ENCODE results near the gene MSL1.

DNA sequence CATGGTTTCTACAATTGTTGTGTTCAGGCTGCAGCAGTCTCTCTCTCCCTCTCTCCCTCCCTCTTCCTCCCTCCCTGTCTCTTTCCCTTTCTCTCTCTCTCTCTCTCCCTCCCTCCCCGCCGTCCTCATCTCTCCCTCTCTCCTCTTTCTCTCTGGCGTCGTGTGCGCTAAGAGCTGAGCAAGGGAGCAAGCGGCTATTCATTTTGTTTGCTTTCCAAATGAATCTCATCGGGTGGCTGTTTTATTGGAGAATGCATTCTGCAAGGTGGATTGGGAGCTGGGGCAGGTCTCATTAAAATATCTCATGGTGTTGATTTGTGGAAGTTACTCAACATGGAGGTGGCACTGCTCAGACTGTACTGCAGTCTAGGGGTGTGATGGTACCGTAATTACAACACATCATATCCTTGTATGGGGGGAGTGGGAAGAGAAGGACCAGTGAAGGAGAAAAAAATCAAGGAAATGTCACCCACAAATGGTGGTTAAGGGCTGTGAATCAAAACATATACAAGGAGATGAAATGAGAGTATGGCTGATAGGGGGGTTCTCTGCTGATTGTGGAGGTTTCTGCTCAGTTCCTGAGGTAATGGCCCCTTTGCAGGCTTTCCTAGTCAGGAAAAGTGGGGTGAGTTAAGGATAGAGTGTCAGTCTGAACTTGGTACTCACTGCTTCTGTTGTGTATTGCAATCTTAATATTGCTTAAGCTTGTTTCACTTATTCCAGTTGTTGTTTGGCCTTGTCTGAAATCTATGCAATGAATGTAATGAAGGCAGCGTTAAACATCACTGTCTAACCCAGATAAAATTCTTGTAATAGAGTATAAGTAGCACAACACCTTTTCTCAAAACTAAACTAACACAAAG lies 2.7 kb downstream of the MSL1 start:
- no peak for TF ChIP-seq SP3 (tag by site-specific recombination; IDR thresholded peaks at IDR 0.05)
- no peak for TF ChIP-seq CTCF (tag by site-specific recombination; IDR thresholded peaks at IDR 0.05)
- TF ChIP-seq ZNF580 (tag by site-specific recombination; IDR thresholded peaks at IDR 0.05): no peak
- TF ChIP-seq YY2 (tag by site-specific recombination; IDR thresholded peaks at IDR 0.05): no peak
- TF ChIP-seq GLI4 (tag by site-specific recombination; IDR thresholded peaks at IDR 0.05): no peak
- TF ChIP-seq ZNF274 (IDR thresholded peaks at IDR 0.05; ENCODE audit: low read length): no peak
- no peak for TF ChIP-seq ZNF274 (tag by site-specific recombination; IDR thresholded peaks at IDR 0.05; ENCODE audit: borderline replicate concordance)
- no peak for TF ChIP-seq REPIN1 (tag by site-specific recombination; IDR thresholded peaks at IDR 0.05; ENCODE audit: low read depth)
- TF ChIP-seq, protein P1, sequence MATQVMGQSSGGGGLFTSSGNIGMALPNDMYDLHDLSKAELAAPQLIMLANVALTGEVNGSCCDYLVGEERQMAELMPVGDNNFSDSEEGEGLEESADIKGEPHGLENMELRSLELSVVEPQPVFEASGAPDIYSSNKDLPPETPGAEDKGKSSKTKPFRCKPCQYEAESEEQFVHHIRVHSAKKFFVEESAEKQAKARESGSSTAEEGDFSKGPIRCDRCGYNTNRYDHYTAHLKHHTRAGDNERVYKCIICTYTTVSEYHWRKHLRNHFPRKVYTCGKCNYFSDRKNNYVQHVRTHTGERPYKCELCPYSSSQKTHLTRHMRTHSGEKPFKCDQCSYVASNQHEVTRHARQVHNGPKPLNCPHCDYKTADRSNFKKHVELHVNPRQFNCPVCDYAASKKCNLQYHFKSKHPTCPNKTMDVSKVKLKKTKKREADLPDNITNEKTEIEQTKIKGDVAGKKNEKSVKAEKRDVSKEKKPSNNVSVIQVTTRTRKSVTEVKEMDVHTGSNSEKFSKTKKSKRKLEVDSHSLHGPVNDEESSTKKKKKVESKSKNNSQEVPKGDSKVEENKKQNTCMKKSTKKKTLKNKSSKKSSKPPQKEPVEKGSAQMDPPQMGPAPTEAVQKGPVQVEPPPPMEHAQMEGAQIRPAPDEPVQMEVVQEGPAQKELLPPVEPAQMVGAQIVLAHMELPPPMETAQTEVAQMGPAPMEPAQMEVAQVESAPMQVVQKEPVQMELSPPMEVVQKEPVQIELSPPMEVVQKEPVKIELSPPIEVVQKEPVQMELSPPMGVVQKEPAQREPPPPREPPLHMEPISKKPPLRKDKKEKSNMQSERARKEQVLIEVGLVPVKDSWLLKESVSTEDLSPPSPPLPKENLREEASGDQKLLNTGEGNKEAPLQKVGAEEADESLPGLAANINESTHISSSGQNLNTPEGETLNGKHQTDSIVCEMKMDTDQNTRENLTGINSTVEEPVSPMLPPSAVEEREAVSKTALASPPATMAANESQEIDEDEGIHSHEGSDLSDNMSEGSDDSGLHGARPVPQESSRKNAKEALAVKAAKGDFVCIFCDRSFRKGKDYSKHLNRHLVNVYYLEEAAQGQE (tag by site-specific recombination; IDR thresholded peaks at IDR 0.05): 0 out of 2 replicates have a peak, but pooled peaks have one; percentile 20
- no peak for TF ChIP-seq ZNF175 (tag by site-specific recombination; IDR thresholded peaks at IDR 0.05)
- TF ChIP-seq TRIM28 (IDR thresholded peaks at IDR 0.05; ENCODE audit: borderline replicate concordance, low read length): no peak
- TF ChIP-seq KLF16 (tag by site-specific recombination; IDR thresholded peaks at IDR 0.05): 0 out of 2 replicates have a peak, but pooled peaks have one; percentile 50
- no peak for TF ChIP-seq ZNF785 (tag by site-specific recombination; IDR thresholded peaks at IDR 0.05)
- no peak for TF ChIP-seq ZNF146 (tag by site-specific recombination; IDR thresholded peaks at IDR 0.05)

Measured in HEK293 (cell line).